ENCODE measurements around the gene NHLRC1.

The NHLRC1 gene

GRCh38 chr6:18096423-18096822 is 26.1 kb downstream of the NHLRC1 start:
- no peaks in the 10 kb centered on the region for H3K4me1 ChIP-seq (ENCODE audit: insufficient read depth, low read length, severe bottlenecking)
- no peak overlapping the region for H2AFZ ChIP-seq (ENCODE audit: low read length)
- H3K27me3 ChIP-seq (ENCODE audit: insufficient read depth, low read length): no peaks in the 10 kb centered on the region
- H3F3A ChIP-seq (ENCODE audit: insufficient read depth, low read length): no peaks in the 10 kb centered on the region
- H3K9me3 ChIP-seq (ENCODE audit: low read length): no peaks in the 10 kb centered on the region
- no peak overlapping the region for H3K4me3 ChIP-seq (ENCODE audit: low read depth, low read length, poor library complexity, severe bottlenecking)
- no peaks in the 10 kb centered on the region for H3K79me2 ChIP-seq (ENCODE audit: insufficient read depth, low read length)
- H3K27ac ChIP-seq (ENCODE audit: low read depth, low read length, poor library complexity, severe bottlenecking): no peak overlapping the region
- no peaks in the 10 kb centered on the region for H3K36me3 ChIP-seq (ENCODE audit: insufficient read depth, low read length)
- no peaks in the 10 kb centered on the region for H3K9me2 ChIP-seq (ENCODE audit: low read depth, low read length)
- no peaks in the 10 kb centered on the region for H4K20me1 ChIP-seq (ENCODE audit: insufficient read depth, low read length)
- TF ChIP-seq EZH2 (IDR thresholded peaks at IDR 0.05; ENCODE audit: borderline replicate concordance, low read length): no peak
- TF ChIP-seq, protein P1, sequence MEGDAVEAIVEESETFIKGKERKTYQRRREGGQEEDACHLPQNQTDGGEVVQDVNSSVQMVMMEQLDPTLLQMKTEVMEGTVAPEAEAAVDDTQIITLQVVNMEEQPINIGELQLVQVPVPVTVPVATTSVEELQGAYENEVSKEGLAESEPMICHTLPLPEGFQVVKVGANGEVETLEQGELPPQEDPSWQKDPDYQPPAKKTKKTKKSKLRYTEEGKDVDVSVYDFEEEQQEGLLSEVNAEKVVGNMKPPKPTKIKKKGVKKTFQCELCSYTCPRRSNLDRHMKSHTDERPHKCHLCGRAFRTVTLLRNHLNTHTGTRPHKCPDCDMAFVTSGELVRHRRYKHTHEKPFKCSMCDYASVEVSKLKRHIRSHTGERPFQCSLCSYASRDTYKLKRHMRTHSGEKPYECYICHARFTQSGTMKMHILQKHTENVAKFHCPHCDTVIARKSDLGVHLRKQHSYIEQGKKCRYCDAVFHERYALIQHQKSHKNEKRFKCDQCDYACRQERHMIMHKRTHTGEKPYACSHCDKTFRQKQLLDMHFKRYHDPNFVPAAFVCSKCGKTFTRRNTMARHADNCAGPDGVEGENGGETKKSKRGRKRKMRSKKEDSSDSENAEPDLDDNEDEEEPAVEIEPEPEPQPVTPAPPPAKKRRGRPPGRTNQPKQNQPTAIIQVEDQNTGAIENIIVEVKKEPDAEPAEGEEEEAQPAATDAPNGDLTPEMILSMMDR (IDR thresholded peaks at IDR 0.05; ENCODE audit: low read length): no peak
- H3K4me2 ChIP-seq (ENCODE audit: low read length): no peak overlapping the region
- no peak overlapping the region for H3K9ac ChIP-seq (ENCODE audit: low read length)

DNA sequence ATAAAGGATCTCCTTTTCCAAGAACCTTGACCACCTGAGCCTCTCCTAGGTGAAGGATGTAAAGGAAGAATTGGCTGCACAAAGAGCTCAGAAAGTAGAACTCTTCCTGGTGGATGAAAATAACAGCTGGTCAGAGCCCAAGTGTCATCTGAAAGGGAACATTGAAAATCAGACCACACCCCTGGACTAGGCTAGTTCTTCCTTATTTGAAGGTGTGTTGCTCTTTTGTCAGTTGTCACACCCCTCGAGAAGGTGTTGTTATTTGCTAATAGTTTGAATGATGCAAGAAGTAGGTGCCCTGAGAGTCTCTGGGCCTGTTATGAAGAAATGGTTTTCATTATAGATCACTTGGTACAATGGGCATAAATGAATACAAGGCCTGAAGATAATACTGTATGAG is 31.1 kb downstream of the NHLRC1 start:
- no peaks in the 10 kb centered on the region for H3F3A ChIP-seq (ENCODE audit: insufficient read depth, low read length)
- H3K4me2 ChIP-seq (ENCODE audit: low read length): no peak overlapping the region
- no peak overlapping the region for H2AFZ ChIP-seq (ENCODE audit: low read length)
- H3K9me3 ChIP-seq (ENCODE audit: low read length): no peaks in the 10 kb centered on the region
- H4K20me1 ChIP-seq (ENCODE audit: insufficient read depth, low read length): no peaks in the 10 kb centered on the region
- H3K79me2 ChIP-seq (ENCODE audit: insufficient read depth, low read length): no peaks in the 10 kb centered on the region
- no peak overlapping the region for H3K27ac ChIP-seq (ENCODE audit: low read depth, low read length, poor library complexity, severe bottlenecking)
- H3K4me3 ChIP-seq (ENCODE audit: low read depth, low read length, poor library complexity, severe bottlenecking): no peak overlapping the region
- H3K36me3 ChIP-seq (ENCODE audit: insufficient read depth, low read length): no peaks in the 10 kb centered on the region
- no peaks in the 10 kb centered on the region for H3K9me2 ChIP-seq (ENCODE audit: low read depth, low read length)
- no peaks in the 10 kb centered on the region; the same call in 1 of the 2 replicates for H3K27me3 ChIP-seq (ENCODE audit: insufficient read depth, low read length)
- no peak overlapping the region for H3K9ac ChIP-seq (ENCODE audit: low read length)
- no peak for TF ChIP-seq EZH2 (IDR thresholded peaks at IDR 0.05; ENCODE audit: borderline replicate concordance, low read length)
- TF ChIP-seq, protein P1 (IDR thresholded peaks at IDR 0.05; ENCODE audit: low read length): no peak
- no peaks in the 10 kb centered on the region for H3K4me1 ChIP-seq (ENCODE audit: insufficient read depth, low read length, severe bottlenecking)

DNA sequence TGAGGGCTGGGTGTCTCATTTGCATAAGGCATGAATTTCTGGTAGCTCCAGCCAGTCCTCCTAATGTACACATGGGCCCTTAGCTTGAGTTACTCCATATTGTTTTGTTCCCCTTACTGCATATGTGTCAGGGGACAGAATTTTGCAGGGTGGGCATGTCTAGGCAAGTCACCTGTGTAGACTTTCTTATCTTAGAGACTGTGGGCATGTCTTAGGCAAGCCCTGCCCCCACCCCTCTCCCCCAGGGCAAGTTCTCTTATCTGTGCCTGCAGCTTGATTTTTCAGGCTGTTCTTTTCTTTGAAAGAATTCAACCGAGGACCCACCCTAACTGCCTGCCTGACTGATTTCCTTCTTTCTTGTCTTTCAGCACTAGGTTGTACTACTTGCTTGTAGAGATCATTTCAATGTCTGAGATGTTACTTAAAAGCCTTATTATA is 32.1 kb downstream of the NHLRC1 start:
- no peaks in the 10 kb centered on the region; the same call in 1 of the 2 replicates for H3K27me3 ChIP-seq (ENCODE audit: insufficient read depth, low read length)
- no peak overlapping the region for H3K4me2 ChIP-seq (ENCODE audit: low read length)

More for the DNA sequence above, 32.1 kb downstream of the NHLRC1 start:
- Histone ChIP-seq H3F3A (ENCODE audit: insufficient read depth, low read length) (no peaks in the 10 kb centered on the region), H4K20me1 (ENCODE audit: insufficient read depth, low read length) (no peaks in the 10 kb centered on the region), H3K4me1 (ENCODE audit: insufficient read depth, low read length, severe bottlenecking) (no peaks in the 10 kb centered on the region), H3K9ac (ENCODE audit: low read length) (no peak overlapping the region), H3K27ac (ENCODE audit: low read depth, low read length, poor library complexity, severe bottlenecking) (no peak overlapping the region), H3K79me2 (ENCODE audit: insufficient read depth, low read length) (no peaks in the 10 kb centered on the region), H3K9me2 (ENCODE audit: low read depth, low read length) (no peaks in the 10 kb centered on the region), H3K4me3 (ENCODE audit: low read depth, low read length, poor library complexity, severe bottlenecking) (no peak overlapping the region), H3K36me3 (ENCODE audit: insufficient read depth, low read length) (no peaks in the 10 kb centered on the region), H2AFZ (ENCODE audit: low read length) (no peak overlapping the region), H3K9me3 (ENCODE audit: low read length) (no peaks in the 10 kb centered on the region)
- TF ChIP-seq, protein P1 (IDR thresholded peaks at IDR 0.05; ENCODE audit: low read length): no peak
- TF ChIP-seq EZH2 (IDR thresholded peaks at IDR 0.05; ENCODE audit: borderline replicate concordance, low read length): no peak

Measured in OCI-LY1 (cell line).